ENCODE data around the gene SPRYD3. TPM values are rescaled to one million over a fixed set of nuclear protein-coding genes. Genes with fewer than 3 reads are reported as not detected.
A peak's percentile ranks its signal among the peaks of the same experiment; 100 is the strongest.
"Not testable (repeated sequence)": the region's sequence is repeated elsewhere in the genome, so short reads cannot be mapped to it uniquely, and the experiment has no call there.

SPRYD3 gene
- total and polyA plus RNA-seq, 3 experiments from 2014 or later, result 40.1 to 63.0 (median 43.3) TPM

- no peak for DNase-seq
- ChIA-PET POLR2A (interaction anchor here (0.6 kb wide), 1 partner anchor 29 kb away, joined by 17 read pairs; no protein-coding TSS in a partner anchor), CTCF (no interaction called here)
- Mint-ChIP-seq H3K27me3 (no peaks in the 10 kb centered on the region), H3K27ac (peak overlapping the region in 2 of 8 donors; percentile 57 to 68), H3K4me1 (no peaks in the 10 kb centered on the region), H3K36me3 (peaks cover 0 to 3% (median 0%) of the 10 kb centered on the region in 3 donors), H3K4me3 (no peak overlapping the region), H3K9me3 (no peaks in the 10 kb centered on the region)
- Histone ChIP-seq H3K4me3 (ENCODE audit: low read length) (no peak overlapping the region), H3K36me3 (ENCODE audit: insufficient read depth, low read length) (no peaks in the 10 kb centered on the region), H3K27ac (ENCODE audit: low read depth, low read length) (no peak overlapping the region), H3K9me3 (ENCODE audit: low read length) (no peaks in the 10 kb centered on the region), H3K27me3 (ENCODE audit: insufficient read depth, low read length, poor library complexity, severe bottlenecking) (no peaks in the 10 kb centered on the region), H3K4me1 (ENCODE audit: insufficient read depth, low read length) (no peaks in the 10 kb centered on the region)
Measured at GRCh38 chr12:53118751-53119300, 39.6 kb upstream of the SPRYD3 start.

GRCh38 chr12:53115891-53116648, 36.9 kb upstream of the SPRYD3 start:
- Mint-ChIP-seq H3K36me3 (no peaks in the 10 kb centered on the region), H3K27ac (no peak overlapping the region), H3K4me1 (no peaks in the 10 kb centered on the region), H3K4me3 (no peak overlapping the region), H3K9me3 (no peaks in the 10 kb centered on the region), H3K27me3 (no peaks in the 10 kb centered on the region)
- ChIA-PET CTCF (interaction anchor here (1.3 to 1.5 kb wide), 2 partner anchors 18 to 50 kb away, joined by 3 to 5 read pairs; no protein-coding TSS in a partner anchor), POLR2A (no interaction called here)
- Histone ChIP-seq H3K27ac (ENCODE audit: low read depth, low read length) (no peak overlapping the region), H3K4me3 (ENCODE audit: low read length) (no peak overlapping the region), H3K4me1 (ENCODE audit: insufficient read depth, low read length) (no peaks in the 10 kb centered on the region), H3K27me3 (ENCODE audit: insufficient read depth, low read length, poor library complexity, severe bottlenecking) (no peaks in the 10 kb centered on the region), H3K36me3 (ENCODE audit: insufficient read depth, low read length) (no peaks in the 10 kb centered on the region), H3K9me3 (ENCODE audit: low read length) (no peaks in the 10 kb centered on the region)
- no peak for DNase-seq

DNA sequence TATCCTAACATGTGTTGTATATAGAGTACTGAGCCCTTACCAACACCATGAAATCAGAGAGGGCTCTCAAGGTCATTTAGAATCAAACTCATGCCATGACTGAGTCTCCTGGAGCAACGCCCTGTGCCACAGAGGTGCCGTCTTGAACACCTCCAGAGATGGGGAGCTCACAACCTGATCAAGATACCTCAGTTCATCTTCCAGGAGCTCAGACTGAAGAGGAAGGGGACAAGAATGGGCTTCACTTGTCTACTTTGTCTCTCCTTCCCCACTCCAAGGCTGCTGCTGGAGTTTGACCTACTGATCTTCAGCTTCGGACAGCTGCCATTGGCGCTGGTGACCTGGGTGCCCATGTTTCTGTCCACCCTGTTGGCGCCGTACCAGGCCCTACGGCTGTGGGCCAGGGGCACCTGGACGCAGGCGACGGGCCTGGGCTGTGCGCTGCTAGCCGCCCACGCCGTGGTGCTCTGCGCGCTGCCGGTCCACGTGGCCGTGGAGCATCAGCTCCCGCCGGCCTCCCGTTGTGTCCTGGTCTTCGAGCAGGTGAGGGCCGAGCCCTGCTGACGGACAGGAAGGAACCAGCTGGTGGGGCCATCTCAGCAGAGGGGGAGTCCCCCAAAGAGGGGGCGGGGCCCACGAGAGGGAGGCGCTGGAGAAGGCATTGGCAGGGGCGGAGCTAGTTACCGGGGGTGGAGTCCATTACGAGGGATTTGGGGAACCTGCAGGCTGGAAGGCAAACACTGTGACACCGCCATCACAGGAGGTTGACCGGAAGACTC, 36.1 kb upstream of the SPRYD3 start:
- ChIA-PET POLR2A (no interaction called here), CTCF (interaction anchor here (1.3 to 1.5 kb wide), 2 partner anchors 17 to 49 kb away, joined by 3 to 5 read pairs; no protein-coding TSS in a partner anchor)
- no peak overlapping the region for H3K27ac Mint-ChIP-seq
- no peak overlapping the region for H3K27ac ChIP-seq (ENCODE audit: low read depth, low read length)
- no peaks in the 10 kb centered on the region for H3K27me3 Mint-ChIP-seq
- H3K4me3 Mint-ChIP-seq, result no peak overlapping the region
- no peaks in the 10 kb centered on the region for H3K4me1 Mint-ChIP-seq
- no peaks in the 10 kb centered on the region for H3K27me3 ChIP-seq (ENCODE audit: insufficient read depth, low read length, poor library complexity, severe bottlenecking)
- no peaks in the 10 kb centered on the region for H3K36me3 ChIP-seq (ENCODE audit: insufficient read depth, low read length)
- no peak for DNase-seq
- H3K4me1 ChIP-seq (ENCODE audit: insufficient read depth, low read length), result no peaks in the 10 kb centered on the region
- H3K36me3 Mint-ChIP-seq, result no peaks in the 10 kb centered on the region
- no peaks in the 10 kb centered on the region for H3K9me3 ChIP-seq (ENCODE audit: low read length)
- no peak overlapping the region for H3K4me3 ChIP-seq (ENCODE audit: low read length)
- no peaks in the 10 kb centered on the region for H3K9me3 Mint-ChIP-seq

DNA sequence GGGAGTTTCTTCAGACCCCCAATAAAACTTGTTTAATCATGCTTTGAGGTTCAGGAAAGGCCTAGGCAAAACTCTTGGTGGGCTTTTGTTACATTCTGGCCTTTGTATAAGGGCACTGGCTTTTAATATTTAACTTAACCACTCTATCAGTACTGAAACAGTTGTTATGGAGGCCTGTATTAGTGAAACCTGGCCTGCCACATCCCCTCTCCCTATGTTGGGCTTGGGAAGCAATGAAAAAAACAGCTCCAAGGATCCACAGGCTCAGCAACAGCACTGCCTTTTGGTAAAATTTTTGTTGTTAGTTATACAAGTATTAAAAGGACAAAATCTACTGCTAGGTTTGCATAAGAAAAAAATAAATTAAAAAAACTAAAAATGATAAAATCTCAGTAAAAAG, 34.8 kb upstream of the SPRYD3 start:
- no peak overlapping the region for H3K4me3 Mint-ChIP-seq
- H3K27ac Mint-ChIP-seq, result no peak overlapping the region
- Histone ChIP-seq H3K4me3 (ENCODE audit: low read length) (no peak overlapping the region), H3K27me3 (ENCODE audit: insufficient read depth, low read length, poor library complexity, severe bottlenecking) (no peaks in the 10 kb centered on the region), H3K4me1 (ENCODE audit: insufficient read depth, low read length) (no peaks in the 10 kb centered on the region), H3K27ac (ENCODE audit: low read depth, low read length) (no peak overlapping the region), H3K36me3 (ENCODE audit: insufficient read depth, low read length) (no peaks in the 10 kb centered on the region), H3K9me3 (ENCODE audit: low read length) (no peaks in the 10 kb centered on the region)
- H3K4me1 Mint-ChIP-seq, result no peaks in the 10 kb centered on the region
- H3K9me3 Mint-ChIP-seq, result no peaks in the 10 kb centered on the region
- ChIA-PET CTCF (no interaction called here), POLR2A (no interaction called here)
- H3K27me3 Mint-ChIP-seq, result no peaks in the 10 kb centered on the region
- no peaks in the 10 kb centered on the region for H3K36me3 Mint-ChIP-seq
- DNase-seq, result no peak

DNA sequence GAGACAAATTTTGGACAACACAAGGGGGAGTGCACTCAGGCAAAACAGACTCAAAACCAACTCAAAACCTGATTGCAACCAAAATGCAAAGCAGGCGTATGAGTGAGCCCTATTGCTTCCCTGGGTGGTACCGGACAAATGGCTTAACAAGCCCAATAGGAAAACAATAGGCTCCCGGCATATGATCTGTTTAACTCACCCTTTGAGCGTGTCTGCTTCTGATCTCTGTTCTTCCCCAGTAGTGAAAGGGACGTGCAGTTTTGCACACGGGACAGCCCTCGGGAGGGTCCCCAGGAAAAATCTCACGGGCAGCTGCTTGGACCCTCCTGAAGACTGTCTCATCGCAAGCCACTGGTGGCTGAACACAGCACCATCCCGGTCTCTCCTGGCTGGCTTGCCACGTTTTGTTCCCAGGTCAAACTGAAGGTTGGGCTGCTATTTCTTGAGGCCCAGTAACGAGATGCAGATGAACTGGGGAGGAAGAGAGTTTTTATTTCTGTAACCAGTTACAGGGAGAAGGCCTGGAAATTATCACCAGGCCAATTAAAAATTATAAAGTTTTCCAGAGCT, 34.0 kb upstream of the SPRYD3 start:
- POLR2A ChIA-PET, result no interaction called here
- CTCF ChIA-PET, result no interaction called here

DNA sequence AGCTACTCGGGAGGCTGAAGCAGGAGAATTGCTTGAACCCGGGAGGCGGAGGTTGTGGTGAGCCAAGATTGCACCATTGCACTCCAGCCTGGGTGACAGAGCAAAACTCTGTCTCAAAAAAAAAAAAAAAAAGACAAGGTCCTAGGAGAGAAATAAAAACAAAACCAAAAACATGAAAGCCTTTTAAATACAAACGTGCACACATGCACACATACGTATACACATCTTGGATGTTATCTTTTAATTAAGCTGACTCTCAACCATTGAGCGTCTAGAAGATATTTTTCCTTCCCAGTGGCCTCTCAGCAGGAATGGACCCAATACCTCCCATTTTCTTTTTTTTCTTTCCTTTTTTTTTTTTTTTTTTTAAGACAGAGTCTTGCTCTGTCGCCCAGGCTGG, 33.2 kb upstream of the SPRYD3 start:
- H3K4me3 Mint-ChIP-seq; H3K9me3 ChIP-seq (ENCODE audit: low read length); H3K4me3 ChIP-seq (ENCODE audit: low read length); H3K27me3 Mint-ChIP-seq; H3K27me3 ChIP-seq (ENCODE audit: insufficient read depth, low read length, poor library complexity, severe bottlenecking); H3K4me1 ChIP-seq (ENCODE audit: insufficient read depth, low read length); DNase-seq; CTCF ChIA-PET; H3K9me3 Mint-ChIP-seq; H3K27ac ChIP-seq (ENCODE audit: low read depth, low read length); H3K27ac Mint-ChIP-seq; H3K4me1 Mint-ChIP-seq; H3K36me3 ChIP-seq (ENCODE audit: insufficient read depth, low read length); H3K36me3 Mint-ChIP-seq: not testable (repeated sequence)
- POLR2A ChIA-PET, result interaction anchor here (0.7 kb wide), 1 partner anchor 9 kb away, joined by 4 read pairs; the partner anchor contains the start of gene SOAT2

More for the DNA sequence above, 34.0 kb upstream of the SPRYD3 start:
- no peaks in the 10 kb centered on the region for H3K36me3 Mint-ChIP-seq
- no peaks in the 10 kb centered on the region for H3K9me3 Mint-ChIP-seq
- Histone ChIP-seq H3K36me3 (ENCODE audit: insufficient read depth, low read length) (no peaks in the 10 kb centered on the region), H3K9me3 (ENCODE audit: low read length) (no peaks in the 10 kb centered on the region), H3K4me3 (ENCODE audit: low read length) (no peak overlapping the region), H3K27me3 (ENCODE audit: insufficient read depth, low read length, poor library complexity, severe bottlenecking) (no peaks in the 10 kb centered on the region), H3K4me1 (ENCODE audit: insufficient read depth, low read length) (no peaks in the 10 kb centered on the region), H3K27ac (ENCODE audit: low read depth, low read length) (no peak overlapping the region)
- H3K4me1 Mint-ChIP-seq, result no peaks in the 10 kb centered on the region
- H3K27me3 Mint-ChIP-seq, result no peaks in the 10 kb centered on the region
- H3K4me3 Mint-ChIP-seq, result no peak overlapping the region
- peak overlapping the region in 1 of 8 donors; percentile 57 for H3K27ac Mint-ChIP-seq
- DNase-seq, result no peak

DNA sequence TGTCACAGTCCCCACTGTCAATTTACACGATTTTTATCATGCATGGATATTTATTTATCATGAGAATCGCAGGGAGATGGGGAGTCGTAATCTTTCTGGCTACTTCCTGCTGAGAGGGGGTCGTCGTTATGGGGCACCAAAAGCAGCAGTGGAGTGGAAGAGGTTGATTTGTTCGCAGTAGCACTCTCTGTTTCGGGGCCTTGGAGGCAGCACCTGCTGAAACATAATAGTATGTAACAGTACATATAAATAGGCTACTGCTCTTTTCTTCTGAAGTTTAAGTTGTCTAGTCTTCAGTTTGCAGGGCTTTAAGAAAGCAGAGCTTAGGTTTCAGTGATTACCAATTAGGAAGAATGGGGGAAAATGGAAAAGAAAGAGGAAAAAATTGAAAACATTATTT, 27.9 kb upstream of the SPRYD3 start:
- Mint-ChIP-seq H3K9me3 (no peaks in the 10 kb centered on the region), H3K27ac (peak overlapping the region in 1 of 8 donors; percentile 58), H3K36me3 (no peaks in the 10 kb centered on the region), H3K27me3 (no peaks in the 10 kb centered on the region), H3K4me3 (no peak overlapping the region), H3K4me1 (peaks cover 29 to 33% (median 32%) of the 10 kb centered on the region in 3 donors)
- no peaks in the 10 kb centered on the region for H3K9me3 ChIP-seq (ENCODE audit: low read length)
- ChIA-PET CTCF (no interaction called here), POLR2A (interaction anchor here (0.7 kb wide), 1 partner anchor 245 kb away, joined by 3 read pairs; no protein-coding TSS in a partner anchor)
- no peak overlapping the region for H3K4me3 ChIP-seq (ENCODE audit: low read length)
- H3K27ac ChIP-seq (ENCODE audit: low read depth, low read length), result no peak overlapping the region
- H3K36me3 ChIP-seq (ENCODE audit: insufficient read depth, low read length), result no peaks in the 10 kb centered on the region
- no peaks in the 10 kb centered on the region for H3K27me3 ChIP-seq (ENCODE audit: insufficient read depth, low read length, poor library complexity, severe bottlenecking)
- H3K4me1 ChIP-seq (ENCODE audit: insufficient read depth, low read length), result peaks cover 24% of the 10 kb centered on the region
- no peak for DNase-seq

Measured in CD8-positive, alpha-beta memory T cell (primary cell).